Measurements from ENCODE around the gene INPP5K. TPM values are rescaled to one million over a fixed set of nuclear protein-coding genes. Genes with fewer than 3 reads are reported as not detected.
A peak's percentile ranks its signal among the peaks of the same experiment; 100 is the strongest.

The INPP5K gene
- total and polyA plus RNA-seq, 10 of the 15 experiments (the other 5 are each of a cell fraction or from before 2014, with no cell fraction given), result 0.58 to 41.2 (median 23.3) TPM

GRCh38 chr17:1484676-1485422, 31.6 kb downstream of the INPP5K start (continued):
- TF ChIP-seq IKZF1 (conservative IDR thresholded peaks at IDR 0.05) (peak; percentile 63), RELA (IDR thresholded peaks at IDR 0.05; ENCODE audit: borderline replicate concordance, partially characterized antibody) (peak; percentile 75), SKIL (IDR thresholded peaks at IDR 0.05; ENCODE audit: low read depth, poor library complexity, severe bottlenecking) (no peak), SMAD1 (IDR thresholded peaks at IDR 0.05; ENCODE audit: low read depth, partially characterized antibody) (no peak), ZNF687 (IDR thresholded peaks at IDR 0.05) (no peak), MYC (IDR thresholded peaks at IDR 0.05; ENCODE audit: insufficient read depth, insufficient read length, insufficient replicate concordance, low read length, severe bottlenecking) (no peak), EP300 (IDR thresholded peaks at IDR 0.05; ENCODE audit: borderline replicate concordance in 1 of 2, control insufficient read depth in 1 of 2, low read depth in 2 of 2, low read length in 2 of 2) (peak in 1 of 2 experiments; percentile 16; a peak in 1 of 4 replicates), PML (IDR thresholded peaks at IDR 0.05; ENCODE audit: low read length) (no peak), ATF7 (IDR thresholded peaks at IDR 0.05; ENCODE audit: low read depth) (peak; percentile 84), SREBF2 (IDR thresholded peaks at IDR 0.05; ENCODE audit: low read length) (no peak), CEBPB (IDR thresholded peaks at IDR 0.05; ENCODE audit: borderline replicate concordance in 1 of 2, low read depth in 2 of 2, low read length in 2 of 2) (no peak), POU2F2 (IDR thresholded peaks at IDR 0.05; ENCODE audit: borderline replicate concordance, low read depth, low read length) (peak; percentile 16; the same call in 1 of the 3 replicates), NFIC (IDR thresholded peaks at IDR 0.05; ENCODE audit: low read depth, low read length) (no peak; the same call in 1 of the 2 replicates), YY1 (IDR thresholded peaks at IDR 0.05; ENCODE audit: low read depth, low read length) (peak; percentile 16; the same call in 1 of the 2 replicates), CREB1 (IDR thresholded peaks at IDR 0.05; ENCODE audit: low read depth) (0 out of 2 replicates have a peak, but pooled peaks have one; percentile 51), ZNF592 (IDR thresholded peaks at IDR 0.05) (no peak)
